RWPE2 (cell line): ENCODE results near the gene ZNF441.
"Not testable (repeated sequence)": the region's sequence is repeated elsewhere in the genome, so short reads cannot be mapped to it uniquely, and the experiment has no call there.

Experiments
- ATAC-seq: fragments of 200-7000 bp; cut with Tn5 transposase; 3 replicates; pipeline ENCODE4 v1.9.1; 2021; ENCODE audit warnings: low read depth
- DNase-seq: peaks from one replicate; pipeline ENCODE4 v3.0.0-alpha.2; 2020; ENCODE audit warnings: low spot score
- H3K27ac ChIP-seq: fragments of 450-650 bp; 2 replicates; pipeline ENCODE4 v1.5.1; 2017; ENCODE audit warnings: mild to moderate bottlenecking; ENCODE audit not compliant: poor library complexity, severe bottlenecking
- H3K27me3 ChIP-seq: fragments of 250-450 bp; sonication (Bioruptor Pico); 2 replicates; pipeline ENCODE4 v1.5.1; 2021; ENCODE audit warnings: mild to moderate bottlenecking, moderate library complexity; ENCODE audit not compliant: insufficient read depth, poor library complexity, severe bottlenecking
- H3K36me3 ChIP-seq: fragments of 250-450 bp; sonication (Bioruptor Pico); 2 replicates; pipeline ENCODE4 v1.5.1; 2020; ENCODE audit warnings: low read depth, mild to moderate bottlenecking, moderate library complexity
- H3K4me1 ChIP-seq: fragments of 250-450 bp; sonication (Bioruptor Pico); 2 replicates; pipeline ENCODE4 v1.5.1; 2021; ENCODE audit warnings: mild to moderate bottlenecking, moderate library complexity; ENCODE audit not compliant: insufficient read depth, poor library complexity, severe bottlenecking
- H3K4me3 ChIP-seq: fragments of 250-450 bp; sonication (Bioruptor Pico); 2 replicates; pipeline ENCODE4 v1.5.1; 2021; ENCODE audit warnings: mild to moderate bottlenecking, moderate library complexity; ENCODE audit not compliant: severe bottlenecking
- H3K9me3 ChIP-seq: fragments of 250-450 bp; sonication (Bioruptor Pico); 2 replicates; pipeline ENCODE4 v1.5.1; 2021; ENCODE audit warnings: mild to moderate bottlenecking, moderate library complexity; ENCODE audit not compliant: severe bottlenecking
- TF ChIP-seq, protein P1 (sequence below): fragments of 450-650 bp; IDR thresholded peaks from one replicate; pipeline ENCODE4 v1.5.1; 2017; ENCODE audit warnings: mild to moderate bottlenecking, moderate library complexity; ENCODE audit not compliant: poor library complexity, severe bottlenecking

The ZNF441 gene

DNA sequence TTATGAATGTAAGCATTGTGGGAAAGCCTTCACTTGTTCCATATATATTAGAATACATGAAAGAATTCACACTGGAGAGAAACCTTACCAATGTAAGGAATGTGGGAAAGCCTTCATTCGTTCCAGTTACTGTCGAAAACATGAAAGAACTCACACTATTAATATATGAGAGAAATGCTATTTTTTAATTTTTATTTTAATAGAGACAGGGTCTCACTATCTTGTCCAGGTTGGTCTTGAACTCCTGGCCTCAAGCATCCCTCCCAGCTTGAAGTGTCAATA lies 40.2 kb downstream of the ZNF441 start:
- Histone ChIP-seq H3K27me3 (no peaks in the 10 kb centered on the region), H3K4me1 (no peaks in the 10 kb centered on the region), H3K9me3 (peaks cover 9% of the 10 kb centered on the region), H3K36me3 (no peaks in the 10 kb centered on the region), H3K4me3 (no peak overlapping the region), H3K27ac (no peak overlapping the region)
- ATAC-seq (no peak), DNase-seq (no peak)
- TF ChIP-seq, protein P1, sequence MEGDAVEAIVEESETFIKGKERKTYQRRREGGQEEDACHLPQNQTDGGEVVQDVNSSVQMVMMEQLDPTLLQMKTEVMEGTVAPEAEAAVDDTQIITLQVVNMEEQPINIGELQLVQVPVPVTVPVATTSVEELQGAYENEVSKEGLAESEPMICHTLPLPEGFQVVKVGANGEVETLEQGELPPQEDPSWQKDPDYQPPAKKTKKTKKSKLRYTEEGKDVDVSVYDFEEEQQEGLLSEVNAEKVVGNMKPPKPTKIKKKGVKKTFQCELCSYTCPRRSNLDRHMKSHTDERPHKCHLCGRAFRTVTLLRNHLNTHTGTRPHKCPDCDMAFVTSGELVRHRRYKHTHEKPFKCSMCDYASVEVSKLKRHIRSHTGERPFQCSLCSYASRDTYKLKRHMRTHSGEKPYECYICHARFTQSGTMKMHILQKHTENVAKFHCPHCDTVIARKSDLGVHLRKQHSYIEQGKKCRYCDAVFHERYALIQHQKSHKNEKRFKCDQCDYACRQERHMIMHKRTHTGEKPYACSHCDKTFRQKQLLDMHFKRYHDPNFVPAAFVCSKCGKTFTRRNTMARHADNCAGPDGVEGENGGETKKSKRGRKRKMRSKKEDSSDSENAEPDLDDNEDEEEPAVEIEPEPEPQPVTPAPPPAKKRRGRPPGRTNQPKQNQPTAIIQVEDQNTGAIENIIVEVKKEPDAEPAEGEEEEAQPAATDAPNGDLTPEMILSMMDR, result no peak

DNA sequence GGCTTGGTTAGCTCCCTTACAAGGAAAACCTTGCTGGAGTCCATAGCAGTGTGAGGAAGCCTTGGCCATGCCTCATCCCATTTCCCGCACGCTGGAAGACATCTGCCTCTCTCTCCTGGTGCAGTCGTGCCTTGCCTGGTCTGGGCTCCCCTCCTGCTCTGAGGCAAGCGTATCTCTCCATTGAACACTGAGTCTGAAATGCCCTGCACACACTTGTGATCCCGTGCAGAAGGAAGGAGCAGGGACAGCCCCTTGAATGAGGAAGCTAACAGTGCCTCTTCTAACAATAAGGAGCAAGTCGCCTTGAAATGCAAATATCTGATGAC lies 46.9 kb downstream of the ZNF441 start:
- Histone ChIP-seq H3K9me3 (no peaks in the 10 kb centered on the region), H3K36me3 (peaks cover 22% of the 10 kb centered on the region), H3K27me3 (no peaks in the 10 kb centered on the region), H3K4me1 (peaks cover 2% of the 10 kb centered on the region), H3K27ac (peak overlapping the region; percentile 79), H3K4me3 (peak overlapping the region; percentile 82)
- TF ChIP-seq, protein P1, result no peak
- DNase-seq (no peak), ATAC-seq (peak; percentile 7; the same call in 2 of the 3 replicates)

DNA sequence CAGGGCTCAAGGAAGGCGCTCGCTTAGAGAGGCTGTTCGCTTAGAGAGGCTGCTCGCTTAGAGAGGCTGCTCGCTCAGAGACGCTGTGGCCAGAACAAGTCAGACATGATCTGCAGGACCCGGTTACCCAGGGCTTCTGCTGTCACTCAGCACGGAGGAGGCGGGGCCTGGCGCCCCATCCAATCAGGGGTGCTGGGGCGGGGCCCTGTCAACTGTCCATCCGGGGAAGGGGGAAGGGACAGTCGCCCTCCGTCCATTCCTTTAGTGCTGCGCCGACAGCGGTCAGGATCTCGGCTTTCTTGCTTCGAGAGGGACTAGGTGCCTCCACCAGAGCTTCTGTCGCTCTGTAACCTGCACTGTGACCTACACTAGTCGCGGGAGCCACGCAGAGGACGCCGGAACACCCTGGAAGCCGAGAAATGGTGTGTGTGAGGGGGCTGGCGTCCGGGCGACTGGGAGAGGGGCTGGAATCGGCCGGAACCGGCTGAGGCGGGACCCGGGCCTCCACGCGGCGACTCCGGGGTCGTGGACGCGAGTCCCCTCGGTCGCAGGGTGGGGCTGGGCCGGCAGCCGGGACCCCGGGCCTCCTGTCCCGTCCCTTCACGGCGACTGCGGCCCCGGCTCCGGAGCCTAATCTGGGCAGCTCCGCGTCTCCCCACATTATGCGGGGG lies 47.4 kb downstream of the ZNF441 start, which contains the start of gene ZNF440:
ZNF440 (plus strand) TSS at position 245 of the 671 bp plus-strand sequence; CDS start at position 420, 175 bp downstream.
- peak; percentile 93 for DNase-seq
- peak within 1 kb of the TSS; percentile 79 for H3K27ac ChIP-seq
- peak within 1 kb of the TSS; percentile 82 for H3K4me3 ChIP-seq
- H3K36me3 ChIP-seq, result peaks cover 27% of the 10 kb centered on the region
- ATAC-seq, result peak; percentile 98
- peaks cover 2% of the 10 kb centered on the region for H3K4me1 ChIP-seq
- H3K9me3 ChIP-seq, result no peaks in the 10 kb centered on the region
- TF ChIP-seq, protein P1, result no peak
- H3K27me3 ChIP-seq, result no peaks in the 10 kb centered on the region

DNA sequence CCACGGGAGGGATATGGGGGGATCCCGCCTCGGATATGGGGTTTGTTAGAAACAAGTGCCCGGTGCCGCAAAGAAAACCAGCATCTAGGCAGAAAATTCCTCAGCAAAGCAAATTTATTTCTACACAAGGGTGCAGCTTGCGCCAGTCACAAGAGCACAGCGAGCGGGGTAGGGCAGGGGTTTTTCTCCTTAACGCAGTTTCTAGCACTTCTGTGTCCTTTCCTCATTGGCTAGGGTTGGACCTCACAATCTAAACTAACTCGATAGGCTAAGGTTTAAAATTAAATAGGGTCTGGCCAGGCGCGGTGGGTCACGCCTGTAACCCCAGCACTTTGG lies 47.9 kb downstream of the ZNF441 start:
- TF ChIP-seq, protein P1, result no peak
- Histone ChIP-seq H3K4me3 (peak overlapping the region; percentile 82), H3K27ac (peak overlapping the region; percentile 79), H3K27me3 (no peaks in the 10 kb centered on the region), H3K4me1 (peaks cover 2% of the 10 kb centered on the region), H3K36me3 (peaks cover 32% of the 10 kb centered on the region), H3K9me3 (peaks cover 4% of the 10 kb centered on the region)
- ATAC-seq, result peak; percentile 54
- no peak for DNase-seq

DNA sequence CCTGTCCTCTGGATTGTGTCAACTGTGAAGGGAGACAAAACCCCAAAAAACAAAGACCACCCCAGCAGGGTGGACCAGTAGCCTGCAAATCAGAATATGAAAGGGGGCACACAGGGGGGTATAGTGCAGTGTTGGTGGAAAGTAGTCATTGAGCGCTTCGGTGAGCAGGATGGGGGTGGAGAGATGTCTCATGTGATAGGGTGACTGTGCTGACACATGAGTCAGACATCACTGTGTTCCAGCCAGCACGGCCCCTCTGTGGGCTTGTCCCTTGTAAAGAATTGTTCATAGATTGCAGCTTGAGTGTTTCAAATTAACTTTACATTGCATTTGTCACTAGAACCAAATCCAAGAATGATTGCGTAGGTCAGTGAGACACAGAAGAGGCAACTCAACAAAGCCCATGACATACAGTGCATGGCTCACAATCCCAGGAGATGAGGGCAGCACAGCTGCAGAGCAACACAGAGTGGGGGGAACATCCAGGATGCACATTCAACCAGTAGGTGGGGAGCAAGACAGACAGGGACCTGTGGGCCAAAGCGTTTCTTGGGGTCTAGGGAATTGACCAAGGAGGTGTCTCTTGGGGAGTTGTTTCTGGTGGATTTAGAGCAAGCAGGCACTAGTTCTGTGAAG lies 54.8 kb downstream of the ZNF441 start:
- H3K4me1 ChIP-seq, result no peaks in the 10 kb centered on the region
- no peak for ATAC-seq
- H3K9me3 ChIP-seq, result peaks cover 4% of the 10 kb centered on the region
- H3K27ac ChIP-seq, result no peak overlapping the region
- TF ChIP-seq, protein P1, result no peak
- H3K4me3 ChIP-seq, result no peak overlapping the region
- no peaks in the 10 kb centered on the region for H3K27me3 ChIP-seq
- no peak for DNase-seq
- H3K36me3 ChIP-seq, result peaks cover 49% of the 10 kb centered on the region

DNA sequence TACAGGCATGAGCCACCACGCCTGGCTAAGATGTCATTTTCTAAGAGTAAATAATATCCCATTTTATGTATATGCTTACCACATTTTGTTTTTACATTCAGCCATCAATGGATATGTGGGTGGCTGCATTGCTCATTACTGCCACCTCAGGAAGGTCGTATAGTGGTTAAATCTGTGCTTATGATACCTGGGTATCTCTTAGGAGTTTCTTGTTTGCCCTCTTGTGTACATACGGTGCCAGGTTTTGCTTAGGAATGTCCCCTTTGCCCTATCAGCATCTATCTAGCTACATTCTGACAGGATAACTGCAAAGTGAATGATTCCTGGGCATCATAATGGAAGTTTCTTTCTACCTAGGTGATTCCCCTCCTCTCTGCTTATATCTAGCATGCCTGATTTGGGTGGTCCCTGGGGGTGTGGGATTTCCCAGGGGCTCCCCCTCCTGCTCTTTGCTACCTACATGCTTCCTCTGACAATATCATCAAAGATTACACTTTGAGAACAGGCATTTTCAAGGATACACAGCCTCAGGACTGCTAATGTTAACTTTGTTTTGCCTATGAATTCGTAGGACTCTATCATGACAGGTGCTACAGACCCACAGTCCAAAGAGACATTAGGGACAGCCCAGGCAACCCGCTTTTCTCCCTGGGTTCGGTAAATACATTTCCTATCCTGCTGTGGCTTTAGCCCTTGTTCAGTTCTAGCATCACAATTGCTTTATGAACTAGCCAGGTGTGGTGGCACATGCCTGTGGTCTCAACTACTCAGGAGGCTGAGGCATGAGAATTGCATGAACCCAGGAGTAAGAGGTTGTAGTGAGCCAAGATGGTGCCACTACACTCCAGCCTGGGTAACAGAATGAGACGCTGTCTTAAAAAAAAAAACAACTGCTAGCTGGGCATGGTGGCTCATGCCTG lies 62.4 kb downstream of the ZNF441 start:
- not testable (repeated sequence) for H3K27me3 ChIP-seq, H3K27ac ChIP-seq, H3K4me1 ChIP-seq, H3K4me3 ChIP-seq, ATAC-seq, DNase-seq
- H3K36me3 ChIP-seq, result peaks cover 71% of the 10 kb centered on the region
- peaks cover 33% of the 10 kb centered on the region for H3K9me3 ChIP-seq
